ENCODE results near the gene KCTD20. TPM values are rescaled to one million over a fixed set of nuclear protein-coding genes. Genes with fewer than 3 reads are reported as not detected.

KCTD20 gene
- total RNA-seq, 1 donor from 2014 or later: 55.2 TPM

- H3K27me3 ChIP-seq (ENCODE audit: control insufficient read depth, insufficient read depth, low read length): no peaks in the 10 kb centered on the region
- peaks cover 1% of the 10 kb centered on the region for H3K36me3 ChIP-seq (ENCODE audit: control insufficient read depth, insufficient read depth, low read length)
- no peak overlapping the region for H3K4me3 ChIP-seq (ENCODE audit: low read depth, low read length)
- no peak for TF ChIP-seq CTCF (IDR thresholded peaks at IDR 0.05; ENCODE audit: insufficient read depth, low read length, poor library complexity, severe bottlenecking)
- DNase-seq (ENCODE audit: low read depth): no peak
Measured at GRCh38 chr6:36519352-36519751, 76.6 kb downstream of the KCTD20 start.

DNA sequence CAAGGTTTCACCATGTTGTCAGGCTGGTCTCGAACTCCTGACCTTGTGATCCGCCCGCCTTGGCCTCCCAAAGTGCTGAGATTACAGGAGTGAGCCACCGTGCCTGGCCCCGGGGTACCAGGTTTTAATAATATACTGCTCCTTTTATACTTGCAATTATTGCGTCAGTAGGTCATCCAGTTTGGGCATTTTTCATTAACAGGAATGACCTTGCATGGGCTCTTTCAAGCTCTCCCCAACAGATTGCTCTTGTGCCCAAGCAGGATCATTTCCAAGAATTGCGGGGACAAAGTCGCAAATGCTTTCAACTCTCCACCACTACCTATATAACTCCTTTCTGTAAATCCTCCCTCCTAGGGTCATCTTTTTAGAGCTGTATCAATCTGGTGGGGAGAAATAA lies 80.7 kb downstream of the KCTD20 start:
- DNase-seq (ENCODE audit: low read depth): no peak
- TF ChIP-seq CTCF (IDR thresholded peaks at IDR 0.05; ENCODE audit: insufficient read depth, low read length, poor library complexity, severe bottlenecking): no peak
- Histone ChIP-seq H3K36me3 (ENCODE audit: control insufficient read depth, insufficient read depth, low read length) (peaks cover 1% of the 10 kb centered on the region), H3K27me3 (ENCODE audit: control insufficient read depth, insufficient read depth, low read length) (no peaks in the 10 kb centered on the region), H3K4me3 (ENCODE audit: low read depth, low read length) (no peak overlapping the region)

DNA sequence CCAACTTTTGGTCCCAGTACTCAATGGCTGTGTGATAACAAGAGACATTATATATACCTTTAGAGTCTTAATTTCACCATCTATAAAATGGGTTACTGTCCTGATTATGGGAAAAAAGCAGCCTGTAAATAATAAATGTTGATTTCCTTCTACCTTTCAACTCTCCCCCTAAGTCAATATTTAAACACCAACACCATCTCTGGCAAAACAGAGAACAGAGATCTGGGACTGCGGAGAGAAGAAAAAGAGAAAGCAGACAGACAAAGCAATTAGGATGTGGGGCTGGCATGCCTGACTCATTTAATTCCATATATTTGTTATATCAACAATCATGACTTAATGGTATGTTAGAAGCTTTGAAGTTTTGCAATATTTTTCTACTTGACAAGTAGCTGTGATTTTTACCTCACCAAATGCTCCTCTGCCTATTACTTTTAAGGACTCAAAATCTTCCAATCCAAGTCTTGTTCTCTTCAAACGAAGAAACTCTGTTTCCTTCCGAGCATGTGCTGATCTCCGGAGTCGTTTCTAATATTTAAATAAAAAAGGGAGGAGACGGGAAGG lies 81.2 kb downstream of the KCTD20 start:
- Histone ChIP-seq H3K36me3 (ENCODE audit: control insufficient read depth, insufficient read depth, low read length) (peaks cover 1% of the 10 kb centered on the region), H3K4me3 (ENCODE audit: low read depth, low read length) (no peak overlapping the region), H3K27me3 (ENCODE audit: control insufficient read depth, insufficient read depth, low read length) (no peaks in the 10 kb centered on the region)
- DNase-seq (ENCODE audit: low read depth): no peak
- no peak for TF ChIP-seq CTCF (IDR thresholded peaks at IDR 0.05; ENCODE audit: insufficient read depth, low read length, poor library complexity, severe bottlenecking)

GRCh38 chr6:36524871-36525270 lies 82.1 kb downstream of the KCTD20 start:
- no peaks in the 10 kb centered on the region for H3K27me3 ChIP-seq (ENCODE audit: control insufficient read depth, insufficient read depth, low read length)
- DNase-seq (ENCODE audit: low read depth): no peak
- no peak overlapping the region for H3K4me3 ChIP-seq (ENCODE audit: low read depth, low read length)
- no peak for TF ChIP-seq CTCF (IDR thresholded peaks at IDR 0.05; ENCODE audit: insufficient read depth, low read length, poor library complexity, severe bottlenecking)
- H3K36me3 ChIP-seq (ENCODE audit: control insufficient read depth, insufficient read depth, low read length): no peaks in the 10 kb centered on the region

- Histone ChIP-seq H3K4me3 (ENCODE audit: low read depth, low read length) (no peak overlapping the region), H3K27me3 (ENCODE audit: control insufficient read depth, insufficient read depth, low read length) (no peaks in the 10 kb centered on the region), H3K36me3 (ENCODE audit: control insufficient read depth, insufficient read depth, low read length) (no peaks in the 10 kb centered on the region)
- no peak for DNase-seq (ENCODE audit: low read depth)
- no peak for TF ChIP-seq CTCF (IDR thresholded peaks at IDR 0.05; ENCODE audit: insufficient read depth, low read length, poor library complexity, severe bottlenecking)
Measured at GRCh38 chr6:36525346-36525745, 82.5 kb downstream of the KCTD20 start.

GRCh38 chr6:36526066-36526465 lies 83.3 kb downstream of the KCTD20 start:
- TF ChIP-seq CTCF (IDR thresholded peaks at IDR 0.05; ENCODE audit: insufficient read depth, low read length, poor library complexity, severe bottlenecking): no peak
- Histone ChIP-seq H3K27me3 (ENCODE audit: control insufficient read depth, insufficient read depth, low read length) (no peaks in the 10 kb centered on the region), H3K36me3 (ENCODE audit: control insufficient read depth, insufficient read depth, low read length) (no peaks in the 10 kb centered on the region), H3K4me3 (ENCODE audit: low read depth, low read length) (no peak overlapping the region)
- DNase-seq (ENCODE audit: low read depth): no peak

Data from kidney epithelial cell (primary cell).